GM18951 (cell line): ENCODE measurements around the gene HLX.

Source experiments
- POLR2A ChIP-seq: IDR thresholded peaks from 4 replicates; pipeline ENCODE4 v1.6.1; 2011; ENCODE audit warnings: mild to moderate bottlenecking; ENCODE audit not compliant: insufficient read length, insufficient read depth; ENCODE audit errors: extremely low read depth
- in situ Hi-C: fragments of 300-500 bp; cut with MboI; formaldehyde crosslinking; loops from one replicate; pipeline ENCODE4 v1.12.0; 2022; ENCODE audit warnings: low sequenced_read_pairs, mixed read lengths, inconsistent platforms; ENCODE audit not compliant: unreplicated experiment

HLX gene

GRCh38 chr1:220879076-220879508 is at the start of gene HLX:
HLX (plus strand) TSS chr1:220879443; CDS start chr1:220879858, 415 bp downstream.
- in situ Hi-C loops = no loop called here
- no peak for TF ChIP-seq POLR2A

GRCh38 chr1:220833436-220833835 is 45.8 kb upstream of the HLX start:
- no peak for TF ChIP-seq POLR2A
- in situ Hi-C loops = no loop called here

- no peak for TF ChIP-seq POLR2A
- in situ Hi-C loops = no loop called here
These were observed 44.9 kb upstream of the HLX start for GRCh38 chr1:220834155-220834870.

GRCh38 chr1:220838578-220838977 is 40.7 kb upstream of the HLX start:
- in situ Hi-C loops = no loop called here
- TF ChIP-seq POLR2A = no peak

GRCh38 chr1:220839474-220839873 is 39.8 kb upstream of the HLX start:
- no peak for TF ChIP-seq POLR2A
- in situ Hi-C loops = no loop called here

GRCh38 chr1:220841293-220841692 is 38.0 kb upstream of the HLX start:
- in situ Hi-C loops = no loop called here

GRCh38 chr1:220843481-220844011 is 35.7 kb upstream of the HLX start:
- in situ Hi-C loops = no loop called here
- TF ChIP-seq POLR2A = no peak

More at GRCh38 chr1:220841293-220841692, 38.0 kb upstream of the HLX start:
- TF ChIP-seq POLR2A = no peak

GRCh38 chr1:220852408-220852807 is 26.8 kb upstream of the HLX start:
- TF ChIP-seq POLR2A = no peak
- in situ Hi-C loops = no loop called here

- no peak for TF ChIP-seq POLR2A
- in situ Hi-C loops = no loop called here
These were observed 6.9 kb upstream of the HLX start for GRCh38 chr1:220872296-220872695.

- no peak for TF ChIP-seq POLR2A
- in situ Hi-C loops = no loop called here
These were observed 6.2 kb upstream of the HLX start for GRCh38 chr1:220873087-220873486.

GRCh38 chr1:220873868-220874655 is 5.2 kb upstream of the HLX start:
- no peak for TF ChIP-seq POLR2A
- in situ Hi-C loops = no loop called here

- no peak for TF ChIP-seq POLR2A
- in situ Hi-C loops = no loop called here
These were observed 4.0 kb upstream of the HLX start for GRCh38 chr1:220875260-220875659.

- in situ Hi-C loops = no loop called here
- no peak for TF ChIP-seq POLR2A
These were observed 2.5 kb upstream of the HLX start for GRCh38 chr1:220876511-220877376.
